GM18867 (cell line): ENCODE results near the gene TTC33.
A peak's percentile ranks its signal among the peaks of the same experiment; 100 is the strongest.
"Not testable (repeated sequence)": the region's sequence is repeated elsewhere in the genome, so short reads cannot be mapped to it uniquely, and the experiment has no call there.

Source experiments
- ATAC-seq: cut with Tn5 transposase; IDR thresholded peaks from one replicate; pipeline ENCODE4 v1.9.1; 2021; ENCODE audit warnings: mild to moderate bottlenecking, moderate library complexity; ENCODE audit not compliant: unreplicated experiment

The TTC33 gene

DNA sequence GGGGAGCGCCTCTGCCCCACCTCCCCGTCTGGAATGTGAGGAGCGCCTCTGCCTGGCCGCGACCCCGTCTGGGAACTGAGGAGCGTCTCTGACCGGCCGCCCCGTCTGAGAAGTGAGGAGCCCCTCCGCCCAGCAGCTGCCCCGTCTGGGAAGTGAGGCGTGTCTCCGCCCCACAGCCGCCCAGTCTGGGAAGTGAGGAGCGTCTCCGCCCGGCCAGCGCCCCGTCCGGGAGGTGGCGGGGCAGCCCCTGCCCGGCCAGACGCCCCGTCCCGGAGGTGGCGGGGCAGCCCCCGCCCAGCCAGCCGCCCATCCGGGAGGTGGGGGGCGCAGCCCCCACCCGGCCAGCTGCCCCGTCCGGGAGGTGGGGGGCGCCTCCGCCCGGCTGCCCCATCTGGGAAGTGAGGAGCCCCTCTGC is 33.3 kb downstream of the TTC33 start:
- not testable (repeated sequence) for ATAC-seq

DNA sequence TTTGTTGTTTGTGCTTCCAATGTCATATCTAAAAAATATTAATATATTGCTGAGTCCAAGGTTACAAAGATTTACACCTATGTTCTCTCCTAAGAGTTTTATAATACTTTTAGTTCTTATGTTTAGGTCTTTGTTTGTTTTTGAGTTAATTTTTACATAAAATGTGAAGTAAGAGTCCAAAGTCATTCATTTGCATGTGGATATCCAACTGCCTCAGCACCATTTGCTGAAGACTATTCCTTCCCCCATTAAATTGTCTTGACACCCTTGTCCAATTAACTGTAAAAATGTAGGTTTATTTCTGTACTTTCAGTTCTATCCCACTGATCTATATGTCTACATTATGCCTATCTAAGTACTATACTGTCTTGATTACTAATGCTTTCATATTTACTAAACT is 35.7 kb downstream of the TTC33 start:
- ATAC-seq = no peak

DNA sequence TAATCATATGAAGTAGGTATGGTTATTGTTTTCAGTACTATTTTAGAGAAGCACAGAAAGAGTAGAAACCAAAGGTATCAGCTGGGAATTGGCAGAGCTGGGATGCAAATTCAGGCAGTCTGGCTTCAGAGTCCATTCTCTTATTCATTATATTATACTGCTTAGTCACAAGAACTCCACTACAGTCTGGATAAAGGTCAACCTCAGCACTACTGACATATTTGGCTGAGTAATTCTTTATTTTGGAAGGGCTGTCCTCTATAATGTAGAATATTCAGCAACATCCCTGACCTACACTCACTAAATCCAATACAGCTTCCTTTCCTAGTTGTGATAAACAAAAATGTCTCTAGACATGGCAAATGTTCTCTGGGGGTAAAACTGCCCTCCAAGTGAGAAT is 38.5 kb downstream of the TTC33 start:
- ATAC-seq = no peak

DNA sequence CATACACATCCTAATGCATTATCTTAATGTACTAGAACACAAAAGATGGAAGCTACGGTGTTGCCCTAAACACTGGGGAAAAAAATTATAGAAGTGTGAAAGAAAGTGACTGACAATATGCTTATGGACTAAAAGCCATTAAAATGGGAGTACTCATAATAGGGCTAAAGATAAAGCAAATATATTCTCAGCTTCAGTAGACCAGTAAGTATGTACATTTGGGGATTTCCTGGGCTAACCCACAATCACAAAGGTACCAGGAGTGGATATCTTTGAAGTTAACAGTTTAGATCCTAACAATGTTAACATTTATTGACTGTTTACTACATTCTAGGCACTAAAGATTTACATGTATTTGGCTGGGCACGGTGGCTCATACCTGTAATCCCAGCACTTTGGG is 39.2 kb downstream of the TTC33 start:
- no peak for ATAC-seq

DNA sequence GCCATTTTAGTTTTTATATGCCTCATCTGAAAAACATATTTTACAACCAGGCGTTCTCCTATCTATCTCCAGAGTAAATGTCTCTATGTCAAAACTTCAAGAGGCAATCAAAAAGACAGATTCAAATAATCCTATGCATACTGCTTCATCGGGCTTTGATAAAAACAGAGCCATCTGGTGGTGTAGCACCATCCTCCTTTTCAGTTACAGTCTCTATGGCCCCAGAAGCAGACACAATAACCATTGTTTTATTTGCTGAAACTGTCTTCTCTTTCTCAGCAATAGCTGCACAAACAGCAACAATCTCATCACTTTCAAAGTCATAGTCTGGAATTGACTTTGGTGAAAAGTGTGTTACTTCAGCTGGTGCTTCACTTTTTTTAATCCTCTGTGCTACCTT is 39.8 kb downstream of the TTC33 start:
- no peak for ATAC-seq

DNA sequence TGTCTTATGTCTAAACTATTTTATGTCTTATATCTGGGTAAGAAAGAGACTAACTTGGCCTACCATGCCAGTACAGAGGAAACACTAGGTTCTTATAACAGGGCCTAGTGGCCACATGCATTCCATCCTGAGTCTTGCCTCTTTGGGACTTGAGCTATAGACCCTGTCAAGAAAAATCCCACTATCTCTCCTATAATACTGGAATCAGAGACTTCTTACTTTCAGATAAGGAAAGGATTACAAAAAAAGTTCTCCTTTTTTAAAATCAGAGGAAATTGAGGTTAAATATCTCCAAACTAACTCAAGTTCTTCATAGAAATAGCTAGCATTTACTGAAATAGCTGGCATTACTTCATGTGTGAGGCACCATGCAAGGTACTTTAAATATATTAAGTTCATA is 41.8 kb downstream of the TTC33 start:
- ATAC-seq = no peak

DNA sequence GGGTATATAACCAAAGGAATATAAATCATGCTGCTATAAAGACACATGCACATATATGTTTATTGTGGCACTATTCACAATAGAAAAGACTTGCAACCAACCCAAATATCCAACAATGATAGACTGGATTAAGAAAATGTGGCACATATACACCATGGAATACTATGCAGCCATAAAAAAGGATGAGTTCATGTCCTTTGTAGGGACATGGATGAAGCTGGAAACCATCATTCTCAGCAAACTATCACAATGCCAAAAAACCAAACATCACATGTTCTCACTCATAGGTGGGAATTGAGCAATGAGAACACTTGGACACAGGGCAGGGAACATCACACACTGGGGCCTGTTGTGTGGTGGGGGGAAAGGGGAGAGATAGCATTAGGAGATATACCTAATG is 45.2 kb downstream of the TTC33 start:
- ATAC-seq = not testable (repeated sequence)

DNA sequence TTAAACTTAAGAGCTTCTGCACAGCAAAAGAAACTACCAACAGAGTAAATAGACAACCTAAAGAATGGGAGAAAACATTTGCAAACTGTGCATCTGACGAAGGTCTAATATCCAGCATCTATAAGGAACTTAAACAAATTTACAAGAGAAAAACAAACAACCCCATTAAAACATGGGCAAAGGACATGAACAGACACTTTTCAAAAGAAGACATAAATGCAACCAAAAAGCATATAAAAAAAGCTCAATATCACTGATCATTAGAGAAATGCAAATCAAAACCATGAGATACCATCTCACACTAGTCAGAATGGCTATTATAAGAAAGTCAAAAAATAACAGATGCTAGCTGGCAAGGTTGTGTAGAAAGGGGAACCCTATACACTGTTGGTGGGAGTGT is 50.3 kb downstream of the TTC33 start:
- not testable (repeated sequence) for ATAC-seq

DNA sequence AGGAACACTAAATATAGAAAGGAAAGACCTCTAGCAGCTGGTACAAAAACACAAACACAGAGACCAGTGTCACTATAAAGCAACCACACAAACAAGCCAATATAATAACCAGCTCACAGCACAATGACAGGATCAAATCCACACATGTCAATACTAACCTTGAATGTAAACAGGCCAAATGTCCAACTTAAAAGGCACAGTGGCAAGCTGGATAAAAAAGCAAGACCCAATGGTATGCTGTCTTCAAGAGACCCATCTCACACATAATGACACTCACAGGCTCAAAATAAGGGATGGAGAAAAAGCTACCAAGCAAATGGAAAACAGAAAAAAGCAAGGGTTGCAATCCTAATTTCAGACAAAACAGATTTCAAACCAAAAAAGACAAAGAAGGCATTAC is 53.7 kb downstream of the TTC33 start:
- ATAC-seq = not testable (repeated sequence)

DNA sequence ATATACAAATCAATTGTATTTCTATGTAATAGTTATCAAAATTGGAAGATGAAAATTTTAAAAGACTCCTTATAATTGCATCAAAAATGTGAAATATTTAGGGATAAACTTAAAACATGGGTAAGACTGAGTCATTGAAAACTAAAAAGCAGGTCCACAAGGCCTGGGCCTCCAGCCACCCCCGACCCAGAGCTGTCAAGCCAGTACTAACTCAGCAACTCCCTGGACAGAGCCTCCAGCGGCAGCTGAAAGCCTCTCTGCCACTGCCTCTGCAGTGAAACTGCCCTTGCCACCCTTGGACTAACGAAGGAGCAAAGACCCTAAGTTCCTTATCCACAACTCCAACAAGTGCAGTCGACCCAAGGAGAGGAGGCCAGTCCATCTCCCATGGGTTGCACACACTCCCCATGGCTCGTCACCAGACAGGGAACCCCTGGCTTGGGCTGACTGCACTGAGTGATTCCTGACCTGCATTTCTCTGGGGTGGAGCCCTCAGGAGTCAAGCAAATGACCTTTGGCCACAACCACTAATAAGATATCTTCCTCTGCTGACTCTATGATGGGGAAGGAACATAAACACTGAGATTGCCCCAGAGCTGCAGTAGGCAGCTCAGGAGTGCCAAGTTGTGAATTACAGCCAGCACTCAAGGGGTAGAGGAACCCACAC is 55.5 kb downstream of the TTC33 start:
- no peak for ATAC-seq

DNA sequence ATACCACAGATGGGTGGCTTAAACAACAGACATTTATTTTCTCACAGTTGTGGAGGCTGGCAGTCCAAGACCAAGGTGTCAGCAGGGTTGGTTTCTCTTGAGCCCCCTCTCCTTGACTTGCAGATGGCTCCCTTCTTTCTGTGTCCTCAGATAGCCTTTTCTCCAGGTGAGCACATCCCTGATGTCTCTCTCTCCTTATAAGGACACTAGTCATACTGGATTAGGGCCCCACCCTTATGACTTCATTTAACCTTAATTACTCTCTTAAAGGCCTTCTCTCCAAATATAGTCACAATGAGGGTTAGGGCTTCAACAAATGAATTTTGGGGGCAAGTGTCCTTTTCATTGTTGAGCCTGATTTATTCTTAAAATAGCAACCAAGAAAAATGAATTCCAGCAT is 61.3 kb downstream of the TTC33 start:
- no peak for ATAC-seq

DNA sequence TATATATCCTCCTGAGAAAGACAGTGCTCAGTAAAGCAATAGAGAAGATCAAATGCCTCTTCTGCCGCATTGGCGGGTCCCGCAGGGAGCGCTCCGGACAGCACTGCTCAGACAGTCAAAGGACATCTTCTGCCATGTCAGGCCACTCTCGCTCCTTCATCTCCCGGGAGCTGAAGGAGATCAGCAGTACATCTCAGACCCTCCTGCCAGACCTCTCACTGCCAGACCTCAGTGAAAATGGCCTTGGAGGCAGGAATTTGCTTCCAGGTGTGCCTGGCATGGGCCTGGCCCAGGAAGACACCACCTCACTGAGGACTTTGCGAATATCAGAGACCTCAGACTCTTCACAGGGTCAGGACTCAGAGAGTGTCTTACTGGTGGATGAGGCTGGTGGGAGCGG is 63.9 kb downstream of the TTC33 start:
- ATAC-seq = no peak

DNA sequence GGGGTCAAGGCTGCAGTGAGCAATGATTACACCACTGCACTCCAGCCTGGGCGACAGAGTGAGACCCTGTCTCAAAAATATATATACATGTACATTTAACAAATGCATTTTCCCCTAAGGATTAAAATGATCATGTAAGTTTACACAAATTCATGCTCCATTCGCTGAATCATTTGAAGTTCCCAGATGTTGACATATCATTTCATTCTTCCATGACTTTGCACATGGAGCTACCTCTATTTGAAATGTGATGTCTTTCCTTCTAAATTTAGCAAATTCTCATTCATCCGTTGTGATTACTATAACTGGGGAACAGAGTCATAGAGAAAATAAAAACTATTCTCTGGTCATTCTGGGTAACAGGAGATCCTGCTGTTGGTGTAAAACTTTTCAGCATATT is 65.5 kb downstream of the TTC33 start:
- no peak for ATAC-seq

DNA sequence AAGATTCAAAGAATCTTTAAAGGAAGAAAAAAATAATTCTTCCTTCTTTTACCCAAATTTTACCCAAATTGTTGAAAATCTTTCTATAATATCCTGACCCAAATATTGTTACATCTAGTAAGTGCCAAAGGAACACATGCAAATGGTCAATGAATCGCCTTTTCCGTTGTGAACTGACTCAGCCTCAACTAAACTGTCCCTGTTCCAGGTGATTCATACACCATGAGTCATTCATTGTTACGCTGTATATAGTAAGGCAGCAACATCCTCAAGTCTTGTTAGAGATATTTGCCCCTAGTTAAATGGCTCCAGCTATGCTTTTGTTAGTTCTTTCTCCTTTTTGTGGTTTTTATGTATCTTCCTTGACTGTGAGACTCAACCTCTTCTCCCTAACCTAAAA is 66.3 kb downstream of the TTC33 start:
- ATAC-seq = peak; percentile 47

DNA sequence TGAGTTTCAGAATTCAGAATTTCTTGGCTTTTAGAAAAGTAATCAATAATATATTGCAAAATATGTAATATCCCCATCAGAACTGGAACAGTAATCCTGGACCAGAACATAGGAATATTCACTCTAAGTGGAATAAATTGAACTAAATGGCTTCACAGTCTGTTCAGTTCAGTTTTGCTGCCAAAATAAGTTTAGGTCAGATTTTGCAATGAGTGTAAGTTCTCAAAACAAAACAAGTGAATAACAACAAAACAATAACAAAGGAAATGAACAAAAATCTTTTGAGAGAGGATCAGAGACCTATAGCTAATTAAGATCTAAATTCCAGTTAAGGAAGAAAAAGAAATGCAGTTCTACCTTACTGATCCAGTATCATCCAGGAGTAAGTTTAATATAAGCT is 66.8 kb downstream of the TTC33 start:
- no peak for ATAC-seq

DNA sequence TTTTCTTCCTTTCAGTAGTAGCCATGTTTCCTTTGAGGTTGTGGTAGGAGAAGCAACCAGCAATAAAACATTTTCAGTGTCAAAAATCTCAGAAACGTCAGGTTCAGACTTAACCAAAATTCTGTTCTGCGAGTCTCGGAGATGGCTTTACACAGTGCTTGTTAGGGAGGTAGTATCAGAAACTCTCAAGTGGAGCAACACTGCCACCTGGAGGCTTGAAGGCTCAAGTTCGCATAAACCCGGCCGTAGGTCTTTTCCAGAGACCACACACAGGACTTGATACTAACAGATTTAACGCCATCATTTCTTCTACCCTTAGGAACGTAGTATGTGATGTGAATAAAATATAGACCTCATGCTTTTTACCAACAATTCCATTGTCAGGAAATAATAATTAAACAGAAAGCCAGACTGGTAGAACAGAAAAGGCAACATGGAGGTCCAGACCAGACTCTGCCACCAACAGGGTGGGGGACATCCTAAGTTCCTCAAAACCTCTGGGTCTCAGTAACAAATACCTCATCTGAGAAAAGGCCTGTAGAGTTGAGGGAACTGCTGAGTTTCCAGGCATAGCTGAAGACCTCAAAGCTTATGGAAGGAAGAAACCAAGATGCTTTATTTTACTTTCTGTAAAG is 67.5 kb downstream of the TTC33 start:
- peak; percentile 90 for ATAC-seq

DNA sequence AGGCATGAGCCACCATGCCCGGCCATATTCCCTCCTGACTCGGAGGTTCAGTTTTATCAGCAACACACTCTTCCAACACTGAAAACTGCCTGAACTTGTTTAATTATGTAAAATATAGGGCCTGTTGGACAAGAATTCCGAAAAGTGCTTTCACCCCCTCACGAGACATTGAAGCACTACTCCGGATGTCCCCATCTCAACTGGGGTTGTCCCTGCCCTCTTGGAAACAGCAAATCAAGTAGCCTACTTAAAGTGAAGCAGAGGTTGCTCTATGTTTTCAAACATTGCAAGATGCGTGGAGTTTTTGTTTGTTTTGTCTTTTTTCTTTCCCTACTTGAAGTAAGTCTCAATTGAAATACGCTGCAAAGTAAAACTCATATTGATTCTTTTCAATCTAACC is 68.4 kb downstream of the TTC33 start:
- no peak for ATAC-seq

DNA sequence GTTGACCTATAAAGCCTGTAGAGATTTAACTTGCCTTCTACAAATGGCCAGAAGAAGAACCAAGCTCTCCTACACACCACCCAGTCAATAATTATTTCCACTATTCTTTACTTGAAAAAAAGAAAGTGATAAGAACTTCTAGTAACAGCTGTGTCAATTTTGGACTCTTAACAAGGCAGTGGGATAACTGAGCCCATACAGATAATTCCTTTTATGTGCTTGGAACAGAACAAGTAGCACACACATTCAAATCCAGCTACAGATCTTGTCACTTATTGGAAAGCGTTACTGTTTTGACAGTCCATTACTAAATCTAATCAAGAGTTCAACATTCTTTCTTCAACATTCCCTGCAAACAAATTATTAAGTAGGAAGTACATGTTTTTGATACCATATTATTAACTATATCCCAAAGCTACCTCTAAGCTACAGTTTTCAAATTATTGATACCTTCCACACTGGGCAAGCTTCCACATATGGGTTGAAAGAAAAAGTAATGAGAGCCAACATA is 69.7 kb downstream of the TTC33 start:
- ATAC-seq = no peak

DNA sequence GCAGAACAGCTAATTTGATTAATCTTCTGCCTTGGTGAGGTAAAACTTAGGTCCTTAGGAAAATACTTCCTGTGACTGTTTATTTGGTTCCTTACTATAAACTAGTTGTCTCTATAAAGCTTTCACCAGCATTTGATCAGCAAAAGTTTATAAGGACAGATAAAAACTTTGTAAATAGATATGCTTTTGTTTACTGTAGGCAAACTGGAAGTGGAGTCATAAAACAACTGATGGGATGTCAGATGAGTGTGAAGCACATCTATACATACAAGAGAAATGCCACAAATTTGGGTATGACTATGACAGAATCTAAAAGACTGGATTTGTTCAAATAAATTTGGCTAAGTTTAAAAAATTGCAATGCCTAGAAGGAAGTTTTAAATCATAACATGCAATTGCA is 70.6 kb downstream of the TTC33 start:
- no peak for ATAC-seq

DNA sequence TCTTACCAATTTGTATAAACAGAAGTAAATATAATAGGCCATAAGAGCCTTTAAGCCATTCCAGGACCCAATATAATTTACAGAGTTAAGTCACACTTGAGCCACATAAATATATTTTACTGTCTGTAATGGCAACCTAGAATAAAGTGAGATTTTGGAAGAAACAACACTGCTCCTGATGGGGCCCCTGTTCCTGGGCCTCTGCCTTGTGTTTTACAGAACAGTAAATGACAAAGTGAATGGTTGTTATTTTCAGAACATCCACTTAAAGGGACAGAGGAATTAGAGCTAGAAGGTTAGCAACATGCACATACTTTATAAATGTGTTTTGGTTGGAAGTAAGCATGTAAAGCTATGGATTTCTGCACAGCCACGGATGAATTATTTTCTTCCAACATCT is 72.5 kb downstream of the TTC33 start:
- ATAC-seq = no peak

DNA sequence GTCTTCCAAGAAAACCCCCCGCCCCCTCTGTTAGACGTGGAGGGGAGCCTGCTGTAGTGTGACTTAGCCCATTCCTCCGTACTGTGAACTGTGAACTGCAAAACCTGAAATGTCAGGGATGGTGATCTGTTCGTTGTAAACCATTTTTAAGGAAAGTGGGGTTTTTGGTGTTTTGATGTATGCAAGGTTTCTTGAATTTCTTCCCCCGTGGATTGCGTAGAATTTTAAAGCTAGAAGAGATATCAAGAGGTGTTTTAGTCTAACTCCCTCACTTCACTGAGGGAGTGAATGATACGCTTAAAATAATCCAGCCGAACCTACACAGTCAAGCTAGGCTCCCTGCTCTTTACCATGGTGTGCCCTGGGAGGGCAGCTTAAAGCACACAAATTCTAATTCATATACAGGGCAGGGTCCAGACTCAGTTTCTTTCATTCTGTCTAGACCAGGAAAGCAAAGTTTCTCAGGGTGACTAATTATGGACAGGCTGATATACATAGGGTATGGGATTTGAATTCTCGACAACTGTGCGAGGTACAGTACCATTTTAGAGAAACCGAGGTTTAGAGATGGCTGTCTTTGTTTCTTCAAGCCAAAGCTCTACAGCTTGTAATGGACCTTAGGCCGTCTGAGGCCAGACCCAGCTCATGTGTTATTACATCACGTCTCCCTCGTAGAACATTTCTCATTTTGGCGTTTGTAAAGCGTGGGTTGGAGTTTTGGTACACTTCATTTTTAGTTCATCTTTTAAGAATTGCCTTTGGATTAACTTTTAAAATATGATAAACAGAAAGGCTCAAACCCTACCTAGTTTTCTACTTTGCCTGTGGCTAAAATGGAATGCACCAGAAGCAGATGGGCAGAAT is 73.4 kb downstream of the TTC33 start:
- no peak for ATAC-seq
